Thymus (tissue), 11 donors: ENCODE measurements around the gene NAT14. TPM values are rescaled to one million over a fixed set of nuclear protein-coding genes. Genes with fewer than 3 reads are reported as not detected.
A peak's percentile ranks its signal among the peaks of the same experiment; 100 is the strongest.

Experiments used
- DNase-seq, 9 donors: peaks; one replicate each; pipeline ENCODE4 v3.0.0-alpha.2; 2013; ENCODE audit warnings: low spot score in 9 of 9, low read depth in 6 of 9, missing footprints in 1 of 9
- H3K27ac ChIP-seq, 2 donors: one replicate each; pipeline ENCODE4 v1.5.1; 2013; ENCODE audit warnings: control low read depth in 1 of 2, low read depth in 1 of 2, low read length in 1 of 2, mild to moderate bottlenecking in 1 of 2, moderate library complexity in 1 of 2
- H3K27me3 ChIP-seq, 2 donors: one replicate each; pipeline ENCODE4 v1.5.1; 2013; ENCODE audit warnings: low read length in 1 of 2; ENCODE audit not compliant: control insufficient read depth in 2 of 2, insufficient read depth in 1 of 2
- H3K36me3 ChIP-seq, 2 donors: one replicate each; pipeline ENCODE4 v1.5.1; 2013; ENCODE audit warnings: low read length in 1 of 2, mild to moderate bottlenecking in 1 of 2, moderate library complexity in 1 of 2; ENCODE audit not compliant: control insufficient read depth in 2 of 2, insufficient read depth in 2 of 2
- H3K4me1 ChIP-seq, 2 donors: one replicate each; pipeline ENCODE4 v1.5.1; 2013; ENCODE audit warnings: low read length in 2 of 2; ENCODE audit not compliant: control insufficient read depth in 2 of 2, insufficient read depth in 2 of 2
- H3K4me3 ChIP-seq, 2 donors: one replicate each; pipeline ENCODE4 v1.5.1; 2013; ENCODE audit warnings: low read length in 2 of 2, control low read depth in 1 of 2, mild to moderate bottlenecking in 1 of 2
- H3K9me3 ChIP-seq, 2 donors: one replicate each; pipeline ENCODE4 v1.5.1; 2013; ENCODE audit warnings: low read length in 1 of 2, mild to moderate bottlenecking in 1 of 2; ENCODE audit not compliant: control insufficient read depth in 2 of 2, insufficient read depth in 1 of 2
- WGBS: extraction: QIAGEN DNeasy Blood & Tissue Kit; methylation state at CpG from one replicate; pipeline ENCODE4 v1.1.7; 2013; 5-methylcytosine and 5-hydroxymethylcytosine counted together
- polyA plus RNA-seq: library from polyadenylated mRNA; stranded (reverse); fragments of 200-250 nt; gene quantifications from one replicate; pipeline ENCODE4 v1.2.3, GENCODE V29; 2013
- total RNA-seq: library from RNA; stranded (reverse); fragments of 120-200 nt; gene quantifications from one replicate; pipeline ENCODE4 v1.2.4, GENCODE V29; 2013
- donor health status: healthy.

Gene NAT14
- total and polyA plus RNA-seq, 2 donors = 58.2 to 116 TPM

GRCh38 chr19:55486971-55487923 is 2.3 kb downstream of the NAT14 start:
- peaks cover 52 to 67% of the 10 kb centered on the region in 2 donors for H3K4me1 ChIP-seq
- H3K9me3 ChIP-seq = peaks cover 0 to 8% of the 10 kb centered on the region in 2 donors
- peak in 1 of 9 donors; percentile 52 for DNase-seq
- WGBS = 82% methylated on average over 27 of the region's 27 CpGs
- H3K36me3 ChIP-seq = peaks cover 14 to 23% of the 10 kb centered on the region in 2 donors
- peak overlapping the region; percentile 48 to 73 for H3K4me3 ChIP-seq
- H3K27ac ChIP-seq = peak overlapping the region; percentile 64 to 100
- peaks cover 0 to 16% of the 10 kb centered on the region in 2 donors for H3K27me3 ChIP-seq

GRCh38 chr19:55487924-55488687 is 3.1 kb downstream of the NAT14 start, which contains the start of gene SSC5D:
Gene SSC5D, plus strand, starts transcription at chr19:55488436. Its CDS starts 154 bp downstream, at chr19:55488590.
- Histone ChIP-seq H3K4me3 (peak within 1 kb of the TSS; percentile 48 to 73), H3K27me3 (peaks cover 0 to 19% of the 10 kb centered on the region in 2 donors), H3K4me1 (peaks cover 57 to 76% of the 10 kb centered on the region in 2 donors), H3K27ac (peak within 1 kb of the TSS; percentile 64 to 100), H3K36me3 (peaks cover 14 to 15% of the 10 kb centered on the region in 2 donors), H3K9me3 (peaks cover 0 to 8% of the 10 kb centered on the region in 2 donors)
- 51% methylated on average over 19 of the region's 21 CpGs for WGBS
- DNase-seq = no peak

DNA sequence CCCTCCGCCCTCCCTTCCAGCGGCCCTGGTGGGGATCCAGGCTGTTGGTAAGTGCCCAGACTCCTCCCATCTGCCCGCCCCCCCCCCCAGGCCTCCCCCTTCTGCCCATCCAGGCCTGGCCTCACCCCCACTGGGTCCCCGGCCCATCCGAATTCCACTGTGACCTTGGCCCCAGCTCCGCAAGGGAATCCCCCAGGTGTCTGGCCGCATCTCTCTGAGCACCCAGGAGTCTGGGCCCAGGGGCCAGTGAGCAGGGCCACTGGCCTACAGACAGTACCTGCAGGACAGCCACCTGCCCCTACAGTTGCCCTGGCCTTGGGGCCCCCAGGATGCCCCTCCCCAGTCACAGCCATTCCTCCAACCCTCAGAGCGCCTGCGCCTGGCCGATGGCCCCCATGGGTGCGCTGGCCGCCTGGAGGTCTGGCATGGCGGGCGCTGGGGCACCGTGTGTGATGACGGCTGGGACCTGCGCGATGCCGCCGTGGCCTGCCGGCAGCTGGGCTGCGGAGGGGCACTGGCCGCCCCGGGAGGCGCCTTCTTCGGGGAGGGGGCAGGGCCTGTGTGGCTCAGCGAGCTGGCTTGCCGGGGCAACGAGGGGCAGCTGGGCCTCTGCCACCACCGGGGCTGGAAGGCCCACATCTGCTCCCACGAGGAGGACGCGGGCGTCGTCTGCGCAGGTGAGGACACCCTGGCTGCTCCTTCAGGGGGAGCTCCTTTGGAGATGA is 4.2 kb downstream of the NAT14 start:
- no peak for DNase-seq
- Histone ChIP-seq H3K27me3 (peaks cover 0 to 29% of the 10 kb centered on the region in 2 donors), H3K36me3 (peaks cover 8% of the 10 kb centered on the region in 2 donors), H3K4me1 (peaks cover 49 to 73% of the 10 kb centered on the region in 2 donors), H3K27ac (peak overlapping the region in 1 of 2 donors; percentile 32), H3K9me3 (peaks cover 0 to 8% of the 10 kb centered on the region in 2 donors), H3K4me3 (no peak overlapping the region)
- WGBS = 78% methylated on average over 36 of the region's 36 CpGs

GRCh38 chr19:55489711-55490477 is 4.9 kb downstream of the NAT14 start:
- no peak for DNase-seq
- Histone ChIP-seq H3K27ac (peak overlapping the region in 1 of 2 donors; percentile 32), H3K4me3 (no peak overlapping the region), H3K27me3 (peaks cover 0 to 34% of the 10 kb centered on the region in 2 donors), H3K4me1 (peaks cover 45 to 73% of the 10 kb centered on the region in 2 donors), H3K36me3 (peaks cover 8% of the 10 kb centered on the region in 2 donors), H3K9me3 (peaks cover 0 to 8% of the 10 kb centered on the region in 2 donors)
- 81% methylated on average over 21 of the region's 21 CpGs for WGBS

- WGBS = 89% methylated on average over 52 of the region's 52 CpGs
- H3K9me3 ChIP-seq = peaks cover 0 to 8% of the 10 kb centered on the region in 2 donors
- DNase-seq = no peak
- H3K27me3 ChIP-seq = peaks cover 0 to 34% of the 10 kb centered on the region in 2 donors
- H3K4me3 ChIP-seq = no peak overlapping the region
- H3K36me3 ChIP-seq = peaks cover 8% of the 10 kb centered on the region in 2 donors
- no peak overlapping the region for H3K27ac ChIP-seq
- peaks cover 41 to 67% of the 10 kb centered on the region in 2 donors for H3K4me1 ChIP-seq
These were observed 5.8 kb downstream of the NAT14 start for GRCh38 chr19:55490478-55491432.

- H3K4me1 ChIP-seq = peaks cover 32 to 58% of the 10 kb centered on the region in 2 donors
- H3K27me3 ChIP-seq = peaks cover 0 to 34% of the 10 kb centered on the region in 2 donors
- H3K4me3 ChIP-seq = no peak overlapping the region
- peak overlapping the region in 1 of 2 donors; percentile 60 for H3K27ac ChIP-seq
- DNase-seq = no peak
- H3K36me3 ChIP-seq = peaks cover 4 to 8% of the 10 kb centered on the region in 2 donors
- peaks cover 0 to 8% of the 10 kb centered on the region in 2 donors for H3K9me3 ChIP-seq
- 86% methylated on average over 24 of the region's 24 CpGs for WGBS
These were observed 6.8 kb downstream of the NAT14 start for GRCh38 chr19:55491546-55492360.
